C4-2B (cell line): ENCODE data around the gene FKBP3.

Source experiments
- CTCF ChIP-seq: fragments of 450-650 bp; conservative IDR thresholded peaks from 2 replicates; pipeline ENCODE4 v1.5.1; 2017; ENCODE audit warnings: mild to moderate bottlenecking
- ZFX ChIP-seq: fragments of 450-650 bp; IDR thresholded peaks from 2 replicates; pipeline ENCODE4 v1.6.1; 2017

GRCh38 chr14:45068396-45068795 is 65.9 kb downstream of the FKBP3 start:
- TF ChIP-seq CTCF (no peak), ZFX (no peak)
